ENCODE data around the gene SLCO2A1.

GRCh38 chr3:133890972-133891644 lies 138.6 kb downstream of the SLCO2A1 start:
- TF ChIP-seq, protein P1, sequence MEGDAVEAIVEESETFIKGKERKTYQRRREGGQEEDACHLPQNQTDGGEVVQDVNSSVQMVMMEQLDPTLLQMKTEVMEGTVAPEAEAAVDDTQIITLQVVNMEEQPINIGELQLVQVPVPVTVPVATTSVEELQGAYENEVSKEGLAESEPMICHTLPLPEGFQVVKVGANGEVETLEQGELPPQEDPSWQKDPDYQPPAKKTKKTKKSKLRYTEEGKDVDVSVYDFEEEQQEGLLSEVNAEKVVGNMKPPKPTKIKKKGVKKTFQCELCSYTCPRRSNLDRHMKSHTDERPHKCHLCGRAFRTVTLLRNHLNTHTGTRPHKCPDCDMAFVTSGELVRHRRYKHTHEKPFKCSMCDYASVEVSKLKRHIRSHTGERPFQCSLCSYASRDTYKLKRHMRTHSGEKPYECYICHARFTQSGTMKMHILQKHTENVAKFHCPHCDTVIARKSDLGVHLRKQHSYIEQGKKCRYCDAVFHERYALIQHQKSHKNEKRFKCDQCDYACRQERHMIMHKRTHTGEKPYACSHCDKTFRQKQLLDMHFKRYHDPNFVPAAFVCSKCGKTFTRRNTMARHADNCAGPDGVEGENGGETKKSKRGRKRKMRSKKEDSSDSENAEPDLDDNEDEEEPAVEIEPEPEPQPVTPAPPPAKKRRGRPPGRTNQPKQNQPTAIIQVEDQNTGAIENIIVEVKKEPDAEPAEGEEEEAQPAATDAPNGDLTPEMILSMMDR (conservative IDR thresholded peaks at IDR 0.05 in 1 of 2, IDR thresholded peaks at IDR 0.05 in 1 of 2; ENCODE audit: low read depth in 1 of 2, low read length in 2 of 2) = no peak
- no peak for TF ChIP-seq EZH2 (IDR thresholded peaks at IDR 0.05; ENCODE audit: low read length, missing control alignments)

Measured in fibroblast of lung (primary cell).